PC-9 (cell line): ENCODE results near the gene PAXX.

Source experiments
- CTCF ChIP-seq: fragments of 200-600 bp; sonication (generic); conservative IDR thresholded peaks from 2 replicates; pipeline ENCODE4 v1.6.1; 2017; ENCODE audit warnings: mixed run types, antibody characterized with exemption, mild to moderate bottlenecking, moderate library complexity
- EZH2 ChIP-seq: fragments of 200-600 bp; sonication (generic); IDR thresholded peaks from 2 replicates; pipeline ENCODE4 v1.8.0; 2017; ENCODE audit warnings: antibody characterized with exemption, low read depth

GRCh38 chr9:137023583-137023991 lies 31.4 kb downstream of the PAXX start:
- TF ChIP-seq CTCF, result no peak
- no peak for TF ChIP-seq EZH2
